ENCODE data around the gene SIVA1.
"Not testable (repeated sequence)": the region's sequence is repeated elsewhere in the genome, so short reads cannot be mapped to it uniquely, and the experiment has no call there.

Gene SIVA1

DNA sequence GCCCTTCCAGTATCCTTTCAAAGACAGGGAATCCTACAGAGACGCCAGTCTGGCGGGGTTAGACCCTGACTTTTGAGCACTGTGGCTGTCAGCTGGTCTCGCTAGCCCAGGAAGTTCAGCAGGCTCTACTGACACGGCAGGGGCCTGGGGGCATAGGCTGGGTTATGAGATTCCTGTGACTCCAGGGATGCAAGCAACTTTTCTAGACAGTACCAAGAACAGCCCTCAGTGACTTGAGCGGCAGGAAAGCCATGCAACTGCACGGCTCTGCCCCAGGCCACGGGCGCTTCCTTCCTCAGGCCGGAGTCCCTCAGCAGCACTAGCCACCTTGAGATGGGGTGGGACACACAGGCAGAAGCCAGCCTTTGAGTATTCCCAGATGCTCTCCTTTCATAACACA is 5.1 kb upstream of the SIVA1 start:
- H3K4me1 ChIP-seq: peaks cover 6 to 77% (median 44%) of the 10 kb centered on the region in 4 donors
- no peak for DNase-seq

DNA sequence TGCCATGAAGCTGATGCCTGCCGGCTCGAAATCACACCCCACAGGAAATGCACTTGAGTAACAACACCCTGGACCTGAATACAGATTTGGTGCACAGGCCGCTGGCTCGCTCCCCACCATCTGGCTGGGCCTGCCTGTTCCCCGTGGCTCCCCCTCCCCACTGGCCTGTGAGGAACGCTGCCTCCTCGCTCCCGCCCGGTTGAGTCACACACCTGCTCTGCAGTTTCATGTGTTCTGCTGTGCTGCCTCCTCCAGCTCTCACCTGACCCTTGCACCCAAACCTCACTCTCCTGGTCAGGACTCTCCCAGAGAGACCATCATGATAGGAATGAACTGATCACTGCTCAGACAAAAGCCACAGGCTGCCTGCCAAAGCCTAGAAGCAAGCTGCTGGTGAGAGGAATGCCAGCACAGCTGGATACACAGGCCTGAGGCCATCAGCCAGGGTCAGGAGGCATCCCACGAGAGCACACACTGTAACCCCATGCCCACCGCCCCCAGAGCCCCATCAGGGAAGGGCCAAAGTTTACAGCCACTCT is 3.8 kb upstream of the SIVA1 start:
- TF ChIP-seq, protein P1, sequence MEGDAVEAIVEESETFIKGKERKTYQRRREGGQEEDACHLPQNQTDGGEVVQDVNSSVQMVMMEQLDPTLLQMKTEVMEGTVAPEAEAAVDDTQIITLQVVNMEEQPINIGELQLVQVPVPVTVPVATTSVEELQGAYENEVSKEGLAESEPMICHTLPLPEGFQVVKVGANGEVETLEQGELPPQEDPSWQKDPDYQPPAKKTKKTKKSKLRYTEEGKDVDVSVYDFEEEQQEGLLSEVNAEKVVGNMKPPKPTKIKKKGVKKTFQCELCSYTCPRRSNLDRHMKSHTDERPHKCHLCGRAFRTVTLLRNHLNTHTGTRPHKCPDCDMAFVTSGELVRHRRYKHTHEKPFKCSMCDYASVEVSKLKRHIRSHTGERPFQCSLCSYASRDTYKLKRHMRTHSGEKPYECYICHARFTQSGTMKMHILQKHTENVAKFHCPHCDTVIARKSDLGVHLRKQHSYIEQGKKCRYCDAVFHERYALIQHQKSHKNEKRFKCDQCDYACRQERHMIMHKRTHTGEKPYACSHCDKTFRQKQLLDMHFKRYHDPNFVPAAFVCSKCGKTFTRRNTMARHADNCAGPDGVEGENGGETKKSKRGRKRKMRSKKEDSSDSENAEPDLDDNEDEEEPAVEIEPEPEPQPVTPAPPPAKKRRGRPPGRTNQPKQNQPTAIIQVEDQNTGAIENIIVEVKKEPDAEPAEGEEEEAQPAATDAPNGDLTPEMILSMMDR (IDR thresholded peaks at IDR 0.05): no peak
- H3K4me3 ChIP-seq: peak overlapping the region in 1 of 2 donors; percentile 12
- H3K4me1 ChIP-seq: peaks cover 6 to 83% (median 49%) of the 10 kb centered on the region in 4 donors
- H3K27me3 ChIP-seq: no peaks in the 10 kb centered on the region
- peak; percentile 61 to 89 for DNase-seq
- H3K36me3 ChIP-seq: peaks cover 11 to 13% (median 12%) of the 10 kb centered on the region in 3 donors
- peak overlapping the region; percentile 97 to 98 for H3K27ac ChIP-seq
- H3K9me3 ChIP-seq: no peaks in the 10 kb centered on the region
- intact Hi-C loops (cut with DNase I; ENCODE audit: low total_unique reads): no loop called here

More for the DNA sequence above, 5.1 kb upstream of the SIVA1 start:
- peak overlapping the region; percentile 97 to 98 for H3K27ac ChIP-seq
- no peaks in the 10 kb centered on the region for H3K27me3 ChIP-seq
- peaks cover 24 to 26% (median 25%) of the 10 kb centered on the region in 3 donors for H3K36me3 ChIP-seq
- intact Hi-C loops (cut with DNase I; ENCODE audit: low total_unique reads): no loop called here
- H3K9me3 ChIP-seq: no peaks in the 10 kb centered on the region
- TF ChIP-seq, protein P1 (IDR thresholded peaks at IDR 0.05): no peak
- no peak overlapping the region for H3K4me3 ChIP-seq

DNA sequence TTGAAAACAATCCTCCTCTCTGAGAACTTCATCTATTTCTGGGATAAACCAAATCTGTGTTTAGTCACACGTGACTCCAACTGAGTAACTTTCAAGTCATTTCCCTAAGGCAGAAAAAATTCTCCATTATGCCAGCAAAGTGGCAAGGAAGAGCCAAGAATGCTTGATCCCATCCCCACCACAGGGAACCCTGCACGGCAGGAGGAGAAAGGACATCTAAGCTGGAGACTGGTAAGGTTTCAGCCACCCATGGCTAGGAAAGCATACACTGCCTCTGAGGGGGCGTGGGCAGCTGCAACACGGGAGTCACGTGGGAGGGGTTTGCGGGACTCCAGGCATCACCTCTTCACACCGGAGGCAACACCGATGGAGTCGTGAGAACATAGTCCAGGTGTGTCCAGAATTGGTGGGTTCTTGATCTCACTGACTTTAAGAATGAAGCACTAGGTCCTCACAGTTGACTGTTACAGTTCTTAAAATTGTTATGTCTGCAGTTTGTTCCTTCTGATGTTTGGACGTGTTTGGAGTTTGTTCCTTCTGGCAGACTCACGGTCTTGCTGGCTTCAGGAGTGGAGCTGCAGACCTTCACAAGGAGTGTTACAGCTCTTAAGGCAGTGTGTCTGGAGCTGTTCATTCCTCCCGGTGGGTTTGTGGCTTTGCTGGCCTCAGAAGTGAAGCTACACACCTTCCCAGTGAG is 2.7 kb upstream of the SIVA1 start:
- H3K36me3 ChIP-seq: peaks cover 3 to 8% (median 5%) of the 10 kb centered on the region in 3 donors
- intact Hi-C loops (cut with DNase I; ENCODE audit: low total_unique reads): loop anchor here (10.0 kb wide), 1 partner anchor 725 kb away; the partner anchor contains the start of gene CRIP2
- H3K27ac ChIP-seq: peak overlapping the region; percentile 97 to 98
- no peaks in the 10 kb centered on the region for H3K27me3 ChIP-seq
- H3K4me3 ChIP-seq: peak overlapping the region in 1 of 2 donors; percentile 12
- H3K4me1 ChIP-seq: peaks cover 6 to 88% (median 58%) of the 10 kb centered on the region in 4 donors
- DNase-seq: no peak
- TF ChIP-seq, protein P1 (IDR thresholded peaks at IDR 0.05): no peak
- H3K9me3 ChIP-seq: no peaks in the 10 kb centered on the region

DNA sequence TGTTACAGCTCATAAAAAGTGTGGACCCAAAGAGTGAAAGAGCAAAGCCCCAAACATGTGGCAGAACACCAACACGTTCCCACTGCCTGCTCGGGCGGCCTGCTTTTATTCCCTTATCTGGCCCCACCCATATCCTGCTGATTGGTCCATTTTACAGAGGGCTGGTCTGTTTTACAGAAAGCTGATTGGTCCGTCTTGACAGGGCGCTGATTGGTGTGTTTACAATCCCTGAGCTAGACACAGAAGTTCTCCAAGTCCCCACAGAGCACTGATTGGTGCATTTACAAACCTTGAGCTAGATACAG is 2.2 kb upstream of the SIVA1 start:
- not testable (repeated sequence) for H3K4me3 ChIP-seq, H3K9me3 ChIP-seq, H3K27me3 ChIP-seq, DNase-seq
- peaks cover 6 to 88% (median 58%) of the 10 kb centered on the region in 4 donors for H3K4me1 ChIP-seq
- peak overlapping the region; percentile 97 to 98 for H3K27ac ChIP-seq
- intact Hi-C loops (cut with DNase I; ENCODE audit: low total_unique reads): loop anchor here (10.0 kb wide), 1 partner anchor 724 kb away; the partner anchor contains the start of gene CRIP2
- peaks cover 3 to 11% (median 4%) of the 10 kb centered on the region in 3 donors for H3K36me3 ChIP-seq

DNA sequence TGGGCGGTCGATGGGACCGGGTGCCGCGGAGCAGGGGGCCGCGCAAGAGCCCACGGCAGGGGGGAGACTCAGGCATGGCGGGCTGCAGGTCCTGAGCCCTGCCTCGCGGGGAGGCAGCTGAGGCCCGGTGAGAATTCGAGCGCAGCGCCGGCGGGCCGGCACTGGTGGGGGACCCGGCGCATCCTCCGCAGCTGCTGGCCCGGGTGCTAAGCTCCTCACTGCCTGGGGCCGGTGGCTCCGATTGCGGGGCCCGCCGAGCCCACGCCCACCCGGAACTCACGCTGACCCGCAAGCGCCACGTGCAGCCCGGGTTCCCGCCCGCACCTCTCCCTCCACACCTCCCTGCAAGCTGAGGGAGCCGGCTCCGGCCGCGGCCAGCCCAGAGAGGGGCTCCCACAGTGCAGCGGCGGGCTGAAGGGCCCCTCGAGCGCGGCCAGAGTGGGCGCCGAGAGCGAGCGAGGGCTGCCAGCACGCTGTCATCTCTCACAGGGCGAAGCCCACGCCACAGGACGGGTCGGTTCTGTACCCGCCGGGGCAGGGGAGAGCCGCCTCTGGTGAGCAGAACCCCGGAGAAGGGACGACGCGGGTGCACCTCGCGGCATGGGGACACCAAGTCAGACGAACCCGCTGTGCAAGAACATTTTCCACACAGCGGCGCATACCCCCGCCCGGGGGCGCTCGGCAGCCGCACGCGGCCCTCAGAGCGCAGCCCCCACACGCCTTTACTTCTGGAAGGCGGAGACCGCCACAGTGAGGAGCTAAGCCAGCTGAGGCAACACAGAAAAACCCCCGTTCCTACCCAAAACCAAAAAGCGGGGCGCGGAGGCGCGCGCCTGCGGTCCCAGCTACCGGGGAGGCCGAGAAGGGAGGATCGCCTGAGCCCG is 1.2 kb upstream of the SIVA1 start:
- TF ChIP-seq, protein P1 (IDR thresholded peaks at IDR 0.05): no peak
- DNase-seq: no peak
- H3K27ac ChIP-seq: peak overlapping the region; percentile 97 to 98
- H3K4me1 ChIP-seq: peaks cover 0 to 80% (median 49%) of the 10 kb centered on the region in 4 donors
- peaks cover 12 to 21% (median 15%) of the 10 kb centered on the region in 3 donors for H3K36me3 ChIP-seq
- H3K9me3 ChIP-seq: no peaks in the 10 kb centered on the region
- no peaks in the 10 kb centered on the region for H3K27me3 ChIP-seq
- H3K4me3 ChIP-seq: peak overlapping the region; percentile 80 to 89
- intact Hi-C loops (cut with DNase I; ENCODE audit: low total_unique reads): loop anchor here (2.0 to 10.0 kb wide), 2 partner anchors 73 to 723 kb away; partner anchors contain the start of gene CRIP2

Measured in tibial artery (tissue), 4 donors.